HL-60/S4 treated with retinoic acid at 250 ng/mL for 4 days and 3 days (cell line): ENCODE data around the gene SPPL2C.

Experiments
- in situ Hi-C: fragments of 300-500 bp; cut with MboI; formaldehyde crosslinking; loops from 2 replicates; pipeline ENCODE4 v1.7.0; 2022; ENCODE audit warnings: low sequenced_read_pairs

SPPL2C gene

GRCh38 chr17:45873728-45874127 is 29.0 kb downstream of the SPPL2C start:
- in situ Hi-C loops: no loop called here

- in situ Hi-C loops: no loop called here
Measured at GRCh38 chr17:45874151-45874550, 29.5 kb downstream of the SPPL2C start.

- in situ Hi-C loops: no loop called here
Measured at GRCh38 chr17:45876539-45876938, 31.9 kb downstream of the SPPL2C start.

GRCh38 chr17:45877467-45877866 is 32.8 kb downstream of the SPPL2C start:
- in situ Hi-C loops: no loop called here

GRCh38 chr17:45883063-45883462 is 38.4 kb downstream of the SPPL2C start:
- in situ Hi-C loops: no loop called here

- in situ Hi-C loops: no loop called here
Measured at GRCh38 chr17:45886852-45887251, 42.2 kb downstream of the SPPL2C start.

GRCh38 chr17:45888392-45888791 is 43.7 kb downstream of the SPPL2C start:
- in situ Hi-C loops: no loop called here

GRCh38 chr17:45889579-45889978 is 44.9 kb downstream of the SPPL2C start:
- in situ Hi-C loops: no loop called here

GRCh38 chr17:45893725-45894021 is 49.0 kb downstream of the SPPL2C start:
- in situ Hi-C loops: no loop called here

- in situ Hi-C loops: no loop called here
Measured at GRCh38 chr17:45894022-45894784, 49.5 kb downstream of the SPPL2C start, which contains the start of gene MAPT. Gene MAPT, plus strand, starts transcription at chr17:45894554. Its CDS starts 67,784 bp downstream, at chr17:45962338.

- in situ Hi-C loops: no loop called here
Measured at GRCh38 chr17:45895304-45895968, 50.8 kb downstream of the SPPL2C start.

- in situ Hi-C loops: no loop called here
Measured at GRCh38 chr17:45895969-45896785, 51.5 kb downstream of the SPPL2C start.
